Kidney (tissue), 14 donors: ENCODE results near the gene CNTD1. TPM values are rescaled to one million over a fixed set of nuclear protein-coding genes. Genes with fewer than 3 reads are reported as not detected.

Source experiments
- DNase-seq, 5 donors: peaks; one replicate each; pipeline ENCODE4 v3.0.0-alpha.2; 2013 to 2020
- FAIRE-seq: peaks from 2 replicates; lab custom pipeline; 2012; peaks lifted over from hg19 to GRCh38; lab: Jason Lieb, UNC
- H3K27ac ChIP-seq, 2 donors: one replicate each; pipeline ENCODE4 v1.7.0; 2013; ENCODE audit warnings: low read depth in 2 of 2, low read length in 2 of 2, inconsistent platforms in 1 of 2
- H3K27me3 ChIP-seq: one replicate; pipeline ENCODE4 v1.7.1; 2013; ENCODE audit warnings: low read length, inconsistent platforms; ENCODE audit not compliant: control insufficient read depth, insufficient read depth
- H3K36me3 ChIP-seq, 3 donors: one replicate each; pipeline versions ENCODE4 v1.7.0 to v1.7.1; 2013; ENCODE audit warnings: low read length in 3 of 3, control low read depth in 1 of 3, inconsistent platforms in 1 of 3; ENCODE audit not compliant: insufficient read depth in 3 of 3, control insufficient read depth in 2 of 3
- H3K4me1 ChIP-seq, 3 donors: one replicate each; pipeline versions ENCODE4 v1.7.0 to v1.7.1; 2013; ENCODE audit warnings: low read length in 3 of 3, inconsistent platforms in 1 of 3, low read depth in 1 of 3; ENCODE audit not compliant: control insufficient read depth in 2 of 3, insufficient read depth in 2 of 3
- H3K4me3 ChIP-seq, 3 donors: one replicate each; pipeline versions ENCODE4 v1.7.0 to v1.8.1; 2013; ENCODE audit warnings: low read length in 3 of 3, control low read depth in 1 of 3, inconsistent platforms in 1 of 3
- H3K9ac ChIP-seq, 3 donors: one replicate each; pipeline versions ENCODE4 v1.7.0 to v1.7.1; 2013; ENCODE audit warnings: low read length in 3 of 3, control low read depth in 1 of 3, inconsistent platforms in 1 of 3
- H3K9me3 ChIP-seq, 3 donors: one replicate each; pipeline versions ENCODE4 v1.7.0 to v1.7.1; 2013; ENCODE audit warnings: low read length in 3 of 3, control low read depth in 1 of 3, inconsistent platforms in 1 of 3; ENCODE audit not compliant: control insufficient read depth in 2 of 3, insufficient read depth in 1 of 3
- CTCF ChIP-seq: IDR thresholded peaks from 3 replicates; pipeline ENCODE4 v1.5.1; 2012; ENCODE audit warnings: mild to moderate bottlenecking, moderate library complexity, borderline replicate concordance; ENCODE audit not compliant: insufficient read depth; ENCODE audit errors: extremely low read depth
- intact Hi-C: fragments of 100-400 bp; cut with DNase I; formaldehyde crosslinking; loops from one replicate; pipeline ENCODE4 v1.11.1; 2022
- polyA plus RNA-seq: library from polyadenylated mRNA; stranded (reverse); fragments of 350-450 nt; fragmentation: Illumina TruSeq; extraction: RNeasy Lipid Tissue Mini Kit (QIAGEN cat#74804); gene quantifications from one replicate; pipeline ENCODE4 v1.2.3, GENCODE V29; 2014; ENCODE audit warnings: low read depth, low replicate concordance; ENCODE audit not compliant: insufficient read depth
- total RNA-seq: library from RNA; stranded (reverse); fragmentation: NEBNext Ultra II Directional; extraction: Animal tissue kit (Norgen Biotek cat#: 25700); gene quantifications from one replicate; pipeline ENCODE4 v1.2.1, GENCODE V29; 2021
- donor health status: control.
- donor health status: control.
- donor health status: control.
- donor health status: control.
- donor health status: control.
- donor health status: DM: yes; HTN: yes; CAD: no.
- donor health status: Normal renal cell carcinoma (clear cell type).

Gene CNTD1
- total and polyA plus RNA-seq, 2 donors from 2014 or later, result 0.60 to 0.95 TPM

GRCh38 chr17:42750739-42751344, 47.8 kb upstream of the CNTD1 start:
- FAIRE-seq (no peak), DNase-seq (no peak)
- intact Hi-C loops, result no loop called here
- H3K4me3 ChIP-seq, result no peak overlapping the region
- no peaks in the 10 kb centered on the region for H3K27me3 ChIP-seq
- no peaks in the 10 kb centered on the region for H3K9me3 ChIP-seq
- no peak overlapping the region for H3K9ac ChIP-seq
- no peaks in the 10 kb centered on the region for H3K36me3 ChIP-seq
- no peak for TF ChIP-seq CTCF
- H3K27ac ChIP-seq, result no peak overlapping the region
- H3K4me1 ChIP-seq, result peaks cover 4 to 11% (median 6%) of the 10 kb centered on the region in 3 donors

- Histone ChIP-seq H3K36me3 (no peaks in the 10 kb centered on the region), H3K27me3 (no peaks in the 10 kb centered on the region), H3K9me3 (no peaks in the 10 kb centered on the region), H3K4me3 (no peak overlapping the region), H3K9ac (no peak overlapping the region), H3K27ac (no peak overlapping the region), H3K4me1 (peaks cover 4 to 11% (median 6%) of the 10 kb centered on the region in 3 donors)
- FAIRE-seq (no peak), DNase-seq (no peak)
- TF ChIP-seq CTCF, result no peak
- intact Hi-C loops, result no loop called here
These were observed 47.0 kb upstream of the CNTD1 start for GRCh38 chr17:42751628-42752027.

- intact Hi-C loops, result no loop called here
- no peak for TF ChIP-seq CTCF
- H3K36me3 ChIP-seq, result no peaks in the 10 kb centered on the region
- no peak overlapping the region for H3K4me3 ChIP-seq
- no peaks in the 10 kb centered on the region for H3K9me3 ChIP-seq
- H3K27me3 ChIP-seq, result no peaks in the 10 kb centered on the region
- FAIRE-seq (no peak), DNase-seq (peak in 2 of 5 donors; percentile 14 to 82)
- no peak overlapping the region for H3K27ac ChIP-seq
- H3K4me1 ChIP-seq, result peaks cover 0 to 4% (median 0%) of the 10 kb centered on the region in 3 donors
- no peak overlapping the region for H3K9ac ChIP-seq
These were observed 43.9 kb upstream of the CNTD1 start for GRCh38 chr17:42754782-42755181.
